HEK293 (cell line): ENCODE measurements around the gene C9orf78.

ENCODE experiments used
- ZNF24 ChIP-seq: fragments of 450-650 bp; formaldehyde crosslinking; IDR thresholded peaks from 2 replicates; pipeline ENCODE4 v1.5.1; 2016; ENCODE audit warnings: missing biosample characterization, missing genetic modification characterization
- ZNF426 ChIP-seq: fragments of 450-650 bp; formaldehyde crosslinking; IDR thresholded peaks from 2 replicates; pipeline ENCODE4 v1.5.1; 2017; ENCODE audit warnings: missing biosample characterization, missing genetic modification characterization, mild to moderate bottlenecking, inconsistent platforms, moderate library complexity
- ZNF561 ChIP-seq: fragments of 450-650 bp; IDR thresholded peaks from 2 replicates; pipeline ENCODE4 v1.5.1; 2018; ENCODE audit warnings: missing biosample characterization, missing genetic modification characterization, borderline replicate concordance
- TF ChIP-seq, protein P1 (sequence below): fragments of 450-650 bp; formaldehyde crosslinking; IDR thresholded peaks from 2 replicates; pipeline ENCODE4 v1.5.1; 2016; ENCODE audit warnings: missing biosample characterization, missing genetic modification characterization
- TF ChIP-seq, protein P2 (sequence below): fragments of 450-650 bp; formaldehyde crosslinking; IDR thresholded peaks from 2 replicates; pipeline ENCODE4 v1.5.1; 2016; ENCODE audit warnings: missing biosample characterization, missing genetic modification characterization

DNA sequence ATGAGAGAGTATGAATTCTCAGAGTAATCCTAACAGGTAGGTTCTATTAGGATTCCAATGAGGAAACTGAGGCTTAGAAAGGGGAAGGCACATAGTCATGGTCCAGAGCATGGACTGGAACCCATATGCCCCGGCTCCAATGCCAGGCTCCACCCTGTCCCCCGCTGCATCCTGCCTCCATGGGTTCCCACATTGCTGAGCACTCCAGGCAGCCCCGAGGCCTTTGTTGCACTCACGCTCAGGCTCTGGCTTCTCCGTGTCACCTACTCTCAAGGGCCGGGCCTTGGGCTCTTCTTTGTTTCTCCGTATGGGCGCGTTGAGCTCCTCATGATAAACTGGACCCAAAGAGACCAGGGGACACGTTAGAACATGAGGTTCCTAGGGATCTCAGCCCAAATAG is 6.1 kb downstream of the C9orf78 start:
- TF ChIP-seq, protein P1, sequence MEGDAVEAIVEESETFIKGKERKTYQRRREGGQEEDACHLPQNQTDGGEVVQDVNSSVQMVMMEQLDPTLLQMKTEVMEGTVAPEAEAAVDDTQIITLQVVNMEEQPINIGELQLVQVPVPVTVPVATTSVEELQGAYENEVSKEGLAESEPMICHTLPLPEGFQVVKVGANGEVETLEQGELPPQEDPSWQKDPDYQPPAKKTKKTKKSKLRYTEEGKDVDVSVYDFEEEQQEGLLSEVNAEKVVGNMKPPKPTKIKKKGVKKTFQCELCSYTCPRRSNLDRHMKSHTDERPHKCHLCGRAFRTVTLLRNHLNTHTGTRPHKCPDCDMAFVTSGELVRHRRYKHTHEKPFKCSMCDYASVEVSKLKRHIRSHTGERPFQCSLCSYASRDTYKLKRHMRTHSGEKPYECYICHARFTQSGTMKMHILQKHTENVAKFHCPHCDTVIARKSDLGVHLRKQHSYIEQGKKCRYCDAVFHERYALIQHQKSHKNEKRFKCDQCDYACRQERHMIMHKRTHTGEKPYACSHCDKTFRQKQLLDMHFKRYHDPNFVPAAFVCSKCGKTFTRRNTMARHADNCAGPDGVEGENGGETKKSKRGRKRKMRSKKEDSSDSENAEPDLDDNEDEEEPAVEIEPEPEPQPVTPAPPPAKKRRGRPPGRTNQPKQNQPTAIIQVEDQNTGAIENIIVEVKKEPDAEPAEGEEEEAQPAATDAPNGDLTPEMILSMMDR (tag by site-specific recombination) = no peak
- TF ChIP-seq, protein P2, sequence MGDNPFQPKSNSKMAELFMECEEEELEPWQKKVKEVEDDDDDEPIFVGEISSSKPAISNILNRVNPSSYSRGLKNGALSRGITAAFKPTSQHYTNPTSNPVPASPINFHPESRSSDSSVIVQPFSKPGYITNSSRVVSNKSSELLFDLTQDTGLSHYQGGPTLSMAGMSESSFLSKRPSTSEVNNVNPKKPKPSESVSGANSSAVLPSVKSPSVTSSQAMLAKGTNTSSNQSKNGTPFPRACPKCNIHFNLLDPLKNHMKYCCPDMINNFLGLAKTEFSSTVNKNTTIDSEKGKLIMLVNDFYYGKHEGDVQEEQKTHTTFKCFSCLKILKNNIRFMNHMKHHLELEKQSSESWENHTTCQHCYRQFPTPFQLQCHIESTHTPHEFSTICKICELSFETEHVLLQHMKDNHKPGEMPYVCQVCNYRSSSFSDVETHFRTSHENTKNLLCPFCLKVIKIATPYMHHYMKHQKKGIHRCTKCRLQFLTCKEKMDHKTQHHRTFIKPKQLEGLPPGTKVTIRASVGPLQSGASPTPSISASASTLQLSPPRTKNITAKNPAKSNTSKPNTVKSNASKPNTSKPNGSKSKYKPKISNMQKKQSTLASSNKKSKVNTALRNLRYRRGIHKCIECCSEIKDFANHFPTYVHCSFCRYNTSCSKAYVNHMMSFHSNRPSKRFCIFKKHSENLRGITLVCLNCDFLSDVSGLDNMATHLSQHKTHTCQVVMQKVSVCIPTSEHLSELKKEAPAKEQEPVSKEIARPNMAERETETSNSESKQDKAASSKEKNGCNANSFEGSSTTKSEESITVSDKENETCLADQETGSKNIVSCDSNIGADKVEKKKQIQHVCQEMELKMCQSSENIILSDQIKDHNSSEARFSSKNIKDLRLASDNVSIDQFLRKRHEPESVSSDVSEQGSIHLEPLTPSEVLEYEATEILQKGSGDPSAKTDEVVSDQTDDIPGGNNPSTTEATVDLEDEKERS (tag by site-specific recombination) = no peak
- TF ChIP-seq ZNF24 (no peak), ZNF561 (tag by site-specific recombination) (no peak), ZNF426 (no peak)
